ENCODE results near the gene DDIT3.
"Not testable (repeated sequence)": the region's sequence is repeated elsewhere in the genome, so short reads cannot be mapped to it uniquely, and the experiment has no call there.

DDIT3 gene, protein sequence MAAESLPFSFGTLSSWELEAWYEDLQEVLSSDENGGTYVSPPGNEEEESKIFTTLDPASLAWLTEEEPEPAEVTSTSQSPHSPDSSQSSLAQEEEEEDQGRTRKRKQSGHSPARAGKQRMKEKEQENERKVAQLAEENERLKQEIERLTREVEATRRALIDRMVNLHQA

DNA sequence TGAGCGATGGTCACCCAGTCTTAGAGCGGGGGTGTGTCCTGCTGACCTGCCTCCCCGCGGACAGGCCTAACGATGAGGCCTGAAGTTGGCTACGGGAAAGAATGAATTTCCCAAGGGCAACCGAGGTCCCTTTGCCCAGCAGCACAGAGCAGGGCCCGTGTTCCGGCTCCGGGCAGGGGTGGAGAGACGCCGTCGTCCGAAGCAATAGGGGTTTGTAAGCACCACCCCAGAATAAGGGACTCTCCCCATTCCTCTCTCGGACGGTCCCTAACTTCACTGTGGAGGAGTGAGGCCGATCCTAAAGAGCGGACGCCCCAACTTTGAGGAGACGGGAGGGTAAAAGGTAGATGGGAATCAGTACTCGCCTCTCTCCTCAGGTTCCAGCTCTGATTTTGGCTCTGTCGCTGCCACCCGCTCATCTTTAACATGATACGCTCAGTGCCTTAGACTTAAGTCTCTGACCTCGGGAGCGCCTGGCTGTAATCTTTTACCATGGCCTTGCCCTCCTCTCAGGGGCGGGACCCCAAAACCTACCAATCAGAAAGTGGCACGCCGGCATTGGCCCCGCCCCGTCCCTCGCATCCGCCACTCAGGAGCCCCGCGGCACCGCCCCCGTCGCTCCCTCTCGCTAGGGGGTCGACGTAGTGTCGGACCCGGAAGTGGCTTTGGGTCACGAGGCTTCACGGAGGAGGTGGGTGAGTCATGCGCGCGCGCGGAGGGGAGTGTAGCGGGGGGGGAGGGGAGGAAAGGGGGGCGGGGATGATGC is at the start of gene DDIT3:
Gene DDIT3, minus strand, starts transcription at position 462 of the 766 bp plus-strand sequence. CDS start 3,108 bp downstream, outside the sequence.
- DNase-seq (ENCODE audit: low read depth in 2 of 2): peak; percentile 98 to 99

DNA sequence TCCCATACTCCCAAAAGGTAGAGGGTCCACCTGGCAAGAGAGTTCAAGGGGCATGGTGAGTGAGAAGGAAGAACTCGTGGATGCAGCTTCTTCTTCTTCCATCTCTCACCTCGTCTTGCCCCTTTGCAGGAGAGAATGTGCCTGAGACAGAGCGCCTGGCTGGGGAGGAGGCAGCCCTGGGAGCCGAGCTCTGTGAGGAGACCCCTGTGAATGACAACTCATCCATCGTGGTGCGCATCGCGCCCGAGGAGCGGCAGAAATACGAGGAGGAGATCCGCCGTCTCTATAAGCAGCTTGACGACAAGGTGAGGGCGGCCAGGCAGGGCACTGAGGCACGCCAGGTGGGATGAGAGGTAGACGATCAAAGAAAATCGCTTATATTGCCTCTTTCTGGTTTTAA is 49.5 kb upstream of the DDIT3 start:
- no peak for DNase-seq (ENCODE audit: low read depth in 2 of 2)

DNA sequence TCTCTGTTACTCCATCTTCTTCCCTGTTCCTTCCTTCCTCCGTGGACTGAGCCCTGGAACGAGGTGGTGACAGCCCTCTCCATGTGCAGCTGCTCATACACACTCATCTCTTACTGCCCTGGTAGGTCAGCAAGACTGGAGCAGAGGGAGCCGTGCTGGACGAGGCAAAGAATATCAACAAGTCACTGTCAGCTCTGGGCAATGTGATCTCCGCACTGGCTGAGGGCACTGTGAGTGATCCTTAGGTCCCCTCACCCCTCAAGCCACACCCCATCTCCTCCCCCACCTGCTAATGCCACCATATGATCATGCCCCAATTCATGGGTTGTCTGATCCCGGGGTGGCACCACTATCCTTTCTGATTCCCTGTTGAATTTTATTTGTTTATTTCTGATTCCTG is 48.5 kb upstream of the DDIT3 start:
- DNase-seq (ENCODE audit: low read depth in 2 of 2): no peak

DNA sequence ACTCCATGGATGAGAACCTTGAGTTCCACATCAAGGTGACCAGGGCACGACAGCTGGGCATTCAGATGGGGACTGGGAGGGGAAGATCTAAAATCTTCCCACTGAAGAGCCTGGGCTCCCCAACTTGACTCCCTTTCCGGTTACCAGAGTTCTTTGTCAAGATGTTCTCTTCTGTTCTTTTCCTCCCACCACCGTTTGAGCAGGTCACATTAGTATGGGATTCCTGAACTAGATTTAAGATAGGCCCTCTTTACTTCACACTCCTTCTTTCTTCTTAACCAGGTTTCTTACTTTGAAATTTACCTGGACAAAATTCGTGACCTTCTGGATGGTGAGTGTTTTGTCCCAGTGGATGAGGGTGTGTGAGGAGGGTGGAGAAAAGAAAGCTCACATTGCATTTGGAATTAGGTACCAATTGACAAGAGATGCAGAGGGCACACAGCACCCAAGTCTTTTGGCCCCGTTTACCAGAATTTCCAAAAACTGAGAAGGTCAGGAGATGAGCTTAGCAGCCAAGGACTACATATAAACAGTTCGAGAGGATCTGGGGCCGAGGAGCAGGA is 43.9 kb upstream of the DDIT3 start:
- no peak for DNase-seq (ENCODE audit: low read depth in 2 of 2)

DNA sequence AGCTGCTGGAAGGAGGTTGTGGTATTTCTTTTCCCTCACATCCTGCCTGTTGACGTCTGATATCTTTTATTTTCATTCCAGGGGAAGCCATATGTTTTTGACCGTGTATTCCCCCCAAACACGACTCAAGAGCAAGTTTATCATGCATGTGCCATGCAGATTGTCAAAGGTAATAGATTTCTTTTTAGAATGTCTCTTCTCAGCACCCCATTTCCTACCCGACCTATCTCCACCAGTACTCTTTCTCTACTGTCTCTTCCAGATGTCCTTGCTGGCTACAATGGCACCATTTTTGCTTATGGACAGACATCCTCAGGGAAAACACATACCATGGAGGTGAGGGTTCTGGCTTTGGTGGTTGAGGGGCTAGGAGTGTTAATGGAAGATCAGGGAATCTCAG is 43.0 kb upstream of the DDIT3 start:
- DNase-seq (ENCODE audit: low read depth in 2 of 2): no peak

DNA sequence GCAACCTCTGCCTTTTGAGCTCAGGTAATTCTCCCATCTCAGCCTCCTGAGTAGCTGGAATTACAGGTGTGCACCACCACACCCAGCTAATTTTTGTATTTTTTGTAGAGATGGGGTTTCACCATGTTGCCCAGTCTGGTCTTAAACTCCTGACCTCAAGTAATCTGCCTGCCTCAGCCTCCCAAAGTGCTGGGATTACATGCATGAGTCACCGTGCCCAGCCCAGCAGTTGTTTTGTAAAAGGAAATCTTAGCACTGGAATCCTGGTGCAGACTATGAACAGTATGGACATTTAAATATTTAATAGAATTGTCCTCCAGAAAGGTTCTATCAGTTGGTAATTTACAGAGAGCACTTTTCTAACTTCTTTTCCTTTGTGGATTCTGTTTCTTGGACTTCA is 40.8 kb upstream of the DDIT3 start:
- DNase-seq (ENCODE audit: low read depth in 2 of 2): not testable (repeated sequence)

DNA sequence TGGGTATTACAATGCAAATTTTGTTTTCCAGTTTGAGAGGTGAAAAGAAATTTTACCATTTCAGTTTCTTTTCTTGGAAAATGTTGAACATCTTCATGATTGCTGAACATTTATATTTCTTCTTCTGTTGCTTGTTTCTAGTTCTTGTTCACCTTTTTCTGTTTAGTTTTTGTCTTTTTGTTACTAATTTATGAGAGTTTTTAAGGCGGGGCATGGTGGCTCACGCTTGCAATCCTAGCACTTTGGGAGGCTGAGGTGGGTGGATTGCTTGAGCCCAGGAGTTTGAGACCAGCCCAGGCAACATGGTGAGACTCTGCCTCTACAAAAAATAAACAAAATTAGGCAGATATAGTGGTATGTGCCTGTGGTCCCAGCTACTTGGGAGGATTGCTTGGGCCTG is 40.2 kb upstream of the DDIT3 start:
- DNase-seq (ENCODE audit: low read depth in 2 of 2): no peak

DNA sequence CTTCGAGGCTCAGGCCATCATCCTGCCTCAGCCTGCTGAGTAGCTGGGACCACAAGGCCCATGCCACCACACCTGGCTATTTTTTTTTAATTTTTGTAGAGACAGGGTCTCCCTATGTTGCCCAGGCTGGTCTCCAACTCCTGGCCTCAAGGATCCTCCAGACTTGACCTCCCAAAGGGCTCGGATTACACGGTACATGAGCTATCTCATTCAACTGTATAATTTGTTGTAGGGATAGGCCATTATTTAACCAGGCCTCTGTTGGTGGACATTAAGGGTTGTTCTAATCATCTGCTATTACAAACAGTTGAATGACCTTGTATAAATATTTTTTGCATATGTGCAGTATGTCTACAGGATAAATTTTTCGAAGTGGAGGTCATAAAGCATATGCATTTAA is 38.5 kb upstream of the DDIT3 start:
- no peak for DNase-seq (ENCODE audit: low read depth in 2 of 2)

DNA sequence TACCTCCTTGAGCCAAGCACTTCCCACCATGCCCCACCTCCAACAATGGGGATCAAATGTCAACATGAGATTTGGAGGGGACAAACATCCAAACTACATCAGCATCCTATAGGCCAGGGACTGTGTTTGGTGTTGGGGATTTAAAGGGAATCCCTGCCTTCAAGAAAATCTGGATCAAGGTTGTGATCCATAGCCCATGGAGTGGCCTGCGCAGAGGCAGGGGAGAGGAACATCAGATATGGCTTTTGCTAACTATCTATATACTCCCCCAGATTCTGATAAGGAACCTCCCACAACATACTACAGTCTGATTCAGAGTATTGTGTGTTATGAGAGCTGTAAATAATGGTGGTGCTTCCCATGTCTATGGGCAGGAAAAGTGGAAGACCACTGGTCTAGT is 34.6 kb upstream of the DDIT3 start:
- no peak for DNase-seq (ENCODE audit: low read depth in 2 of 2)

DNA sequence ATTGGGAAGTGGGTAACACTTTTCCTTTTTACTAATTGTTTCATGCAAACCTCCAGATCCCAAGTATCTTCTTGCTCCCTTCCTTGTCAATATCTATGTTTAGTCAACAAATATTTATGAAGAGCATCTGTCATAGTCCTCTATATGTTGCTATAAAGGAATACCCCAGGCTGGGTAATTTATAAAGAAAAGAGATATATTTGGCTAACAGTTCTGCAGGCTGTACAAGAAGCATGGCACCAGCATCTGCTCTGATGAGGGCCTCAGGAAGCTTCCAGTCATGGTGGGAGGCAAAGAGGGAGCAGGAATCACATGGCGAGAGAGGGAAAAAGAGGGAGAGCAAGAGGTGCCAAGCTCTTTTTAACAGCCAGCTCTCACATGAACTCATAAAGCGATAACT is 34.1 kb upstream of the DDIT3 start:
- DNase-seq (ENCODE audit: low read depth in 2 of 2): no peak

DNA sequence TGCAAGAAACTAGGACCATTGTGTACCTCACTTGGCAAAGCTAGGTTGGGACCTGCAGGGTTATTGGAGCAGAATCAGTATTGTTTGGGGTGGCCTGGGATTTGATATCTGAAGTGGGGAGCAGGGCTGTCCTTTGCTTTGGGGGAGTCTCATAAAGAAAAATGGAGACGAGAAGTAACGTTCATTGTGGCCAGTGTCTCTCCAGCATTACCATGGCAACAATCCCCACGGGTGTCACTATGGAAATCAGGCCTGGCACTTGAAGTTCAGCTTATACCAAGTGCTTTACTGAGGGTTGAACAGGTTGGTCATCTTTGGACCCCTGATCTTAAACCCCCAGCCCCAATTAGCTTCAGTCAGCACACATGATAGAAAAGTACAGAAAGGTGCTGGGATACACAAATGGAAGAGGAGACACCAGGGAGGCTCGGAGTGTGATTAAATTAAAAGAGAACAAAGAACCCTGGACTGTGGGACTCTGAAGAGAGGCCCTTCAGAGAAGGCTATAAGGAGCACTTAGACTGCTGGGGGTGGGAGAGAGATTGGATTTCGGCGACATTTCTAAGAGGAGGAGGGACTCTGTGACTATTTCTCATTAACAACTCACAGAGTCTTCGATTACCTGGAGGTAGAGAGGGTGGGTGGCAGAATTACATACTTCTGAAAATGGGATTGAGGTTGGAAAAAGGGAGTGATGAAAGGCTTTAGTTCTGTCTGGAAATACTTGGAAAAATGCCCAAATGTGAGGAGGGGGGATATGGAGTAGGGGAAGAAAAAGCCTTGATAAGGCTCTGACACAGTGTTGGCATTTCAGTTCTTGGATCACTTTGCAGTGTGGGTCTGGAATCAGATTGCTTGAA is 33.3 kb upstream of the DDIT3 start:
- no peak for DNase-seq (ENCODE audit: low read depth in 2 of 2)

DNA sequence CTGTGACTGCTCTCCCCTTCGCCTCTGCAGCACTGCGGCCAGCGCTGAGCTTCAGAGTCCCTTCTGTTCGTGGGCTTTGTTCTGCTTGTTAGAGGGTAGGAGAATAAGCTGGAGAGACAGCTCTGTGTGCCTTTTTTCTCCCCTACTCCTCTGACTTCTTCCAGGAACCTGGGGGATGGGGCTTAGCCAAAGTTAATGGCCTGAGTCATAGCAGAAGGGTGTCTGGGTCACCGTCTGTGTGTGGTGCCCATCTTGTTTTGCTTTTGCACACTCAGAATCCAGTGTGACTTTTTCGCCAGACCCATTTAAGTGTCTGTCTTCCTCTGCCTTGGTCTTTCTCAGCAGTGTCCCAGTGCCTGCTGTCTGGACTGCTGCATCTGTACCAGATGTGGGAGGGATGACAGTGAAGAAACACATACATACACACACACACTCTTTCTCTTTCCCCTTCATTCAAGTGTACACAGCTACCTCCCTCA is 32.6 kb upstream of the DDIT3 start:
- no peak for DNase-seq (ENCODE audit: low read depth in 2 of 2)

DNA sequence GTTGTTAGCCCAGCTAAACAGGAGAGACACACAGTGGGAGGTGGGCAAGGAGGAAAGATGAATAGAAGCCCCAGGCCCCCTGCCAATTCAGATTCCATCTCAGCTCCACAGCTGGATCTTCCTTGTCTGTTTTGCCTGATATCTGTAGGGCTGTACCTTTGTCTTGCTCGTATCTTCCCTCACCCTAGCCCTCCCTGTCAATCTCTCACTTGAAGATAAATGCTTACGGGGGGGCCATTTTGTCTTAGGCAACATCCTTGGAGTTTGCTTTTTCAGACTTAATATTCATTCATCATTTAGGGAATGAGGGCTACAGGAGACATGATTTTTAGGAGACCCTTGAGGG is 32.0 kb upstream of the DDIT3 start:
- no peak for DNase-seq (ENCODE audit: low read depth in 2 of 2)

DNA sequence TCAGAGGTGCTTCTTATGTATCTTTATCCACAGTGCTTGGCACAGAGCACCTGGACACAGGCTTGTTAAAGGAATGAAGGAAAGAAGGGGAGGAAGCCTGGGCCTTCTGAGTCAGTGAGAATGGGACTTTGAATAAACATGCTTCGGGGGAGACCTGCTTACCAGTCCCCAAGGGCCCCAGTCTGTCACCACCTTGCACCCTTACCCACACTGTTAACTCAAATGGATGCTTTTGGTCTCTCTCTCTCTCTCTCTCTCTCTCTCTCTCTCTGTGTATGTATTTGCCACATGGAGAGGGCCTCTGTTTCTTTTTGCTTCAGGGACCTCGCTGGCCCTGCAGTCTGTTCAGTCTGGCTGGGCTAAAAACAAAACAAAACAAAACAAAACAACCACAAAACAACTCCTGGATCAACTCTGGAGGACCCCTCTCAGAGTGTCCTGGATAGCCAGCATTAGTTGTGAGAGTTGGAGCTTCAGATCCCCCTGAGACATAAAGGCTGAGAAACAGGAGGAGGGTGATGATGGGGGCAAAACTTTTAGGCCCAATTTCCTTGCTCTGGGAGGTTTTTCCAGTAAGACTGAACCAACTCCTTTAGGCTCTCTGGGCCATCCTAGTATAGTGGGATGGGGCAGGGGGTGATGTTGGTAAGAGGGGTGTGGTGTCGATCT is 31.5 kb upstream of the DDIT3 start:
- no peak for DNase-seq (ENCODE audit: low read depth in 2 of 2)

DNA sequence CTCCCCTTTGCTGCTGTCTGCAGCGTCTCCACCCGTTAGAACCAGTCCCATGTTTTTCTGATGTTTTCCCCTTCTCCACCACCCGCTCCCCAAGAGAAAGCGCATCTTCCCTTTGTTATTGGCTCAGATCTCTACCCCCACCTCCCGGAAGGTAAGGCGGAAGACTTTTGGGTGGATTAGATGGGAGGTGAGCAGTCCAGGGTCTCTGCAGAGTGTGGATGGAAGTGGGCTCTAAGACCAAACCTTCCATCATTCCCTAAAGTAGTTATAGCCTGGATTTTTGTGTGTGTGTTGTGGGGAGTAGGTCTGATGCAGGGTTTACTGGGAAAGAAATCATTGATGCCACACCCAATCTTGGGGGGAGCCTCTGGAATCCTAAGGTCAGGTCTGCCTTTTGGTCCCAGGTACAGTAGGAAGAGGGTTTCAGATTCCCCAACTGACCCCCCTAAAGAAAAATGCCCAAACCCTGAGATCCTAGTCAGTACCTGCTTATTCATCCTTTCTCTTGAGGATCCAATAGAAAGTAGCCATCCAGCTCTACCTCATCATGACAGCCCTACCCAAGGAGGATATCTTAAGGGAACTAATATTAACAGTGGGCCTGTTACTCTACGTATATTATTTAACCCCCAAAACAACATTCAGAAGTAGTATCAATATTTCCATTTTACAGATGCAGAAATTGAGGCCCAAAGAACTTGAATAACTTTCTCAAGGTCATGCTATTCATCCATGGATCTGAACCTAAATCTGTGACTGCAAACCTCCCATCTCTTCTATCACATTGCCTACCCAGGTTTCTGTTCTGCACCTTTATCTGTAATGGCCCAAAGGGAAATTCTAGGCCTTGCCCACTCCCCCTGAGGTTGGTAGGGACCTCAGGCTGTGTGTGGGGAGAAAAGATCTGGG is 30.6 kb upstream of the DDIT3 start:
- DNase-seq (ENCODE audit: low read depth in 2 of 2): no peak

DNA sequence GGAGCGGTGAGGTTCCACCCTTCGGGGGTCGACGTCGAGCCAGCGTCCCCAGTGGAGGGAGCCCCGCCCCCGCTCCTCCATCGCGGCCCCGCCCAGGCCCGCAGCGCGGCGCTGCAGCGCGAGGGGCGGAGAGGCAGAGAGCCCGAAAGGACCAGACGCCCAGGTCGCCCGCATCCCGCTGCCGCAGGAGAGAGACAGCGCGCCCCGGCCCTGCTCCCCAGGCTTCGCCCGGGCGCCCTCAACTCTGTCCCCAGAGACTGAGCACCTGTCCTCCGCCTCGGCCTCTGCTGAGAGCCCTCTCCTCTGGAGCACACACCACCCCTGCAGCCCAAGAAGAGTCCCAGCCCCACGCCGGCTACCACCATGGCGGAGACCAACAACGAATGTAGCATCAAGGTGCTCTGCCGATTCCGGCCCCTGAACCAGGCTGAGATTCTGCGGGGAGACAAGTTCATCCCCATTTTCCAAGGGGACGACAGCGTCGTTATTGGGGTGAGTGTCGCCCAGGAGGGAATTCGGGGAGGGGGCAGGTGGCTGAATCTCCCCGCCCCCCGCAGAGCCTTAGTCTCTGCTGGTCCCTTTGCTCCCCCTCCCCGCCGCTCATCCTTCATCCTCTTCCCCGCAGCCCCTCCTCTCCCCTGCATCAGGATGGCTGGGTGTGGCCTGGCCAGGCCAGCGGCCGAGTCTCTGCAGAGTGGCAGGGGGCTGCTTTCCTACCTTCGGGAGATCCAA is 29.8 kb upstream of the DDIT3 start, which contains the start of gene KIF5A:
Gene KIF5A, plus strand, starts transcription at position 136 of the 732 bp plus-strand sequence. Its CDS starts 228 bp downstream, at position 364.
- DNase-seq (ENCODE audit: low read depth in 2 of 2): no peak

DNA sequence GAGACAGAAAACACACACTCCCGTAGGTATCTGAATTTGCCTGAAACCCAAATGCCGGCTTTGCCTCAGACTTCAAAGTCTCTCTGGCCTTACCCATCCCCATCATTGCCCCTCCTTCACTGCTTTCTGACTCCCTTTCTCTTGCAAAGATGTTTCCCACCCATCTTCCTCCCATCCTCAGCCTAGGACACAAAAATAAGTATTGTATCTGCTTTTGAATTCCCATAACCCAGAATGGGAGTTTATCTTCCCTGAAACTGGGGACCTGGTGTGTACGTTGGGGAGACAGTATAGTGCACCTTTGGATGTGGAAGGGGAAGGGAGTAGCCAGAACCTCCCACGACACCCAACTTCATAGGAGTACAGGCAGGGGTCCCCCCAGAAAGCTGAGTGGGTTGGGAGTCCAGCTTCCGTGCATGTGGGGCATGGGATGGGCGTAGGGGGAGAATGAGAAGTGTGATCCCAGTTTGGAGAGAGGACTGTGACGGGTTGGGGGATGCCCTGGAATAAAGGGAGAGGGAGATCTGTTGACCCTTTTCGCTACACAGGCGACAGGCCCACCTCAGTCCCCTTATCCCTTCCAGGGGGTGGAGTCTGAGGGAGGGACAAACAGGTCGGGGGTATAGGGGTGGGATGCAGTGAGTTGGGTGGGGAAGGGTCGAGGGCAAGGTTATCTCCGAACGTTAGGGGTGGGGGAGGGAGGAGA is 29.0 kb upstream of the DDIT3 start:
- DNase-seq (ENCODE audit: low read depth in 2 of 2): no peak

DNA sequence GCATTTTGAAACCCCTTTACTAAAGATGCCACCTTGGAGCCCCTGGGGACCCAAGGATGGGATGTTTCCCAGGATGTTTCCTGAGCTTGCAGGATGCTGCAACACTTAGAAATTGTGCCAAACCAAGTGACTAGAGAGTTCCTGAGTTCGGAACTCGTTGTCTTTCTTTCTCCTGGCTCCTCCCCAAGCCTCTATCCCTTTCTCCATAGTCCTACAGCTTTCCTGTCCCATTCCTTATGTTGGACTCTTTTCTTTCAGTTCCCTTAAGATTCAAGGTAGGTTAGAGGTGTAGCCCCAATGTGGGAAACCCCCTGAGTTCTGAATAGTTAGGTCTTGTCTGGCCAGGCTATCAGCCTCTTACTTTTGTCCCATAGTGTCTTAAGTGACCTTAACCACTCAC is 28.2 kb upstream of the DDIT3 start:
- DNase-seq (ENCODE audit: low read depth in 2 of 2): no peak

DNA sequence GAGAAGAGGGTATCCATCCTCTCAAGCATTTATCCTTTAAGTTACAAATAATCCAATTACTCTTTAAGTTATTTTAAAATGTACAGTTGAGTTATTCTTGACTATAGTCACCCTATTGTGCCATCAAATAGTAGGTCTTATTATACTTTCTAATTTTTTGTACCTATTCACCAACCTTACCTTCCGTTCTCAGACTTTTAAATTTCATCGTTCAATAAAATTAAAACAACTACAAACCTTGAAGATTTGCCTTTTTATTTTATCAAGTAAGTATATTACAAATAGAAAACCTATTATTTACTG is 27.6 kb upstream of the DDIT3 start:
- DNase-seq (ENCODE audit: low read depth in 2 of 2): no peak
